Stimulated activated CD4-positive, alpha-beta T cell treated with anti-CD3 and anti-CD28 coated beads, TNF-alpha, amount 100 ng/mL, for 24 hours (primary cell): ENCODE measurements around the gene PTPN1.
"Not testable (repeated sequence)": the region's sequence is repeated elsewhere in the genome, so short reads cannot be mapped to it uniquely, and the experiment has no call there.

Experiments
- DNase-seq, 3 experiments: peaks; one replicate each; pipeline ENCODE4 v3.0.0-alpha.2; 2020; ENCODE audit warnings: low read depth in 3 of 3

PTPN1 gene

GRCh38 chr20:50590348-50590664 is 80.1 kb downstream of the PTPN1 start:
- no peak for DNase-seq

- DNase-seq: no peak
Observed at GRCh38 chr20:50591233-50591852, 81.2 kb downstream of the PTPN1 start.

GRCh38 chr20:50592282-50593004 is 82.3 kb downstream of the PTPN1 start:
- DNase-seq: no peak

- DNase-seq: no peak
Observed at GRCh38 chr20:50593005-50593335, 82.8 kb downstream of the PTPN1 start.

GRCh38 chr20:50594231-50594590 is 84.0 kb downstream of the PTPN1 start:
- DNase-seq: no peak

- DNase-seq: no peak
Observed at GRCh38 chr20:50594591-50595432, 84.6 kb downstream of the PTPN1 start.

GRCh38 chr20:50595433-50595895 is 85.3 kb downstream of the PTPN1 start:
- no peak for DNase-seq

DNA sequence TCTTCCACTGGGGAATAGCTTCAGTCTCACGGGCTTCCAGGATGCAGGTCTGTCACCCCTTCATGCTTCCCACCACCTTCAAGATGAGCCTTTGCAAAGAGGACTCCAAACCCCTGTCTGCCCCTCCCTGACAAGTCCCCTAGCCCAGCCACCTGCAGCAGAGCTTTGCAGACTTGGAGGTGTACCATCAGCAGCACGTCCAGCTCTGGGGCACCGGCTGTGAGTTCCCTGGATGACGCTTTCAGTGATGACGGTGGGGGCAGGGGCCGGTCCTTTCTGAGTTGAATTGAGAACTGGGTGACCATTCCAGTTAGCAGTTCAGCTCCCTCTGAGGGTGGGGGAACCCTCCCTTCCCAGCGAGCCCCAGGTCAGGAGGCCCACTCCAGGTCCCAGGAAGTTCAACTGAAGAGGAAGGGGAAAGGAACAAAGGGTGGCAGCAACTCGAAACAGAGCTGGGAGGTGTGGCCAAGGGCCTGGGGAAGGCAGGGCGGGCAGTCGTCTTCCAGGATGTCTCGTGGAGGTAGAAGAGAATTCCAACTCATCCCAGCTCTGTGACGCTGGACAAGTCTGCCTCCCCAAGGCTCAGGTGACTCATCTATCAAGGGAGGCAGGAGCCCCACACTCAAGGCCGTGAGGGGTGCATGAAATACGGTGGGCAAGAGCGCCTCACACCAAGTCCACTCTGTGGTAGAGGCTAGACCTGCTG is 86.0 kb downstream of the PTPN1 start:
- no peak for DNase-seq

- no peak for DNase-seq
Observed at GRCh38 chr20:50596694-50597021, 86.5 kb downstream of the PTPN1 start.

GRCh38 chr20:50597406-50597969 is 87.3 kb downstream of the PTPN1 start:
- DNase-seq: no peak

DNA sequence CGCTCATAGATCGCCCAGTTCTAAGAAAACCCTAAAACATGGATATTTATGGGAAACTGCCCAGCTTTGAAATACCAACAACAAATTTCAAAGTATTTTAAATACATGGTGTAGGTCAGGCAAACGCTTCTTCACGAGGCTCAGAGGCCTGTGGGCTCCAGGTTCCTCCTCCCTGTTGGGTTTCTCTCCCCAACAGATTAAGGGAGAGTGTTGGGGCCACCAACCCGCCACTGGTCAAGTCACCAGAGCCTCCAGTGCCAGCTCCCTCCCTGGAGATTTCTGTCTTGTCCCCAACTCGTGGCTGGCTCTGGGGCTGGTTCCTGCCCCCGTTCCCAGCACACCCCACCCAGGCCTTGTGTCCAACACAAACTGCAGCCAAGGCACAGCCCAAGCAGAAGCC is 87.9 kb downstream of the PTPN1 start:
- no peak for DNase-seq

GRCh38 chr20:50598768-50599167 is 88.6 kb downstream of the PTPN1 start:
- not testable (repeated sequence) for DNase-seq

- DNase-seq: no peak
Observed at GRCh38 chr20:50600281-50600895, 90.2 kb downstream of the PTPN1 start.

GRCh38 chr20:50601511-50602431 is 91.6 kb downstream of the PTPN1 start:
- DNase-seq: no peak

DNA sequence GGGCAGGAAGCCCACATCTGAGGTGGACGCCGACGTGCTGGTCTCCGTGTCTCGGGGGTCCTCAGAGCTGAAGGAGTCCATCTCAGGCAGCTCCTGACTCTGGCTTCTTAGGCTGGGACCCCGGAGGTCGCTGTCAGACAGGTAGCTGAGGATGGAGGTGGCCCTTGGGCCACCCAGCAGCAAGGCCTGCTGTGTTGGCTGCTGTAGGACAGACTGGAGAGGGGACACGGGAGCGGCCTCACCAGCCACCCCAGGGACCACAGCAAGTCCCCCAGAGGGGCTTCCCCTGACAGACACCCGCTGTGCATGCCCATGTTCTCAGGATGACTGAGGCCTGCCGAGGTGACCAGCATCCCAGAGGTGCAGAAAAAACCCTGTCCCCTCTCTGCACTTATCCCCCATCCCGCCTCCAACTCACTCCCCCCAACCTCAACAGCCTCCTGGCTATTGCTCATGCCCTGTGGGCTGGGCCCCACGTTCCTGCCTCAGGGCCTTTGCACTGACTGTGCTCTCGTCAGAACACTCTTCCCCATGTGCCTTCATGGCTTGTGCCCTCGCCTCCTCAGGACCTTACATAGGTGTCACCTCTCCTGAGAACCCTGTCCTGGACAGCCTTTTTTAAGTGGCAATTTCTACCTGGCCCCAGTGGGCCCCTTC is 92.4 kb downstream of the PTPN1 start:
- no peak for DNase-seq

- no peak for DNase-seq
Observed at GRCh38 chr20:50604451-50604850, 94.3 kb downstream of the PTPN1 start.

- no peak for DNase-seq
Observed at GRCh38 chr20:50605136-50605535, 95.0 kb downstream of the PTPN1 start.

GRCh38 chr20:50607436-50607835 is 97.3 kb downstream of the PTPN1 start:
- DNase-seq: no peak

DNA sequence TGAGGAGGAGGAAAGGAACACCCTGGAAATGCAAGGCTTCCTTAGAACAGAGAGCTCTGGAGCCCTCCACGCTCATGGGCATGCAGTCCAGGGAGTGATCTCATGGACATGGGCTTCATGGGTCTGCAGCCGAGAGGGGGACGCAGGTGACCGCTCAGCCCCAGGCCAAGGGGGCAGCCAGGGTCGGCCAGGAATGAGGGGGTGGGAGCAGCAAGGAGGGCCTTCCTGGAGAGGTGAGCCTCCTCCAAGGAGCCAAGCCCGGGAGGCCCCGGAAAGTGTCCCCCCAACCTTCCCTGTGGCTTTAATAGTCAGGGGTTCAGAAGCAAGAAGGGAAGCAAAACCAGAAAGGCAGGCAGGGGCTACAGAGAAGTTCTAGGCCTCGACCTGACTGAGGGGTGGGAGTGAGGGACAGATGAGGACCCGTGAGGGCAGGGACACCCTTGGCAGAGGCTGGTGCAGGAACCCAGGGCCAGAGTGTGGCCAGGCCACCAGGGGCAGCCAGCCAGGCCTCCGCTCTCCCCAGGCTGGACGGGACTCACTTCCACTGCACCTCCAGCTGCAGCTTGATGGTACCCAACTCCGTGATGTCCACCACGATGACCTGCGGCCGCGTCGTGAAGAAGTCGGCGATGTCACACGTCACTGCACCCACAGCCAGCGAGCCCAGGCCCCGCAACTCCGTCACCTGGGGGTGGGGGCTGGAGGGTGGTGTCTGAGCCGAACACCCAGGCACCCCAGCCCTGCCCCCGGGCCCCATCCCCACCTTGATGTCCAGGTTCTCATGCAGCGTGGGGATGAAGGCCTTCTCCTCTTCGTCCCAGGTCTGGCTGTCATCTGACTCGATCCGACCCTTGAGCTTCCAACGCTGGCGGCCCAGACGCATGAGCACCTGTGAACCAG is 97.9 kb downstream of the PTPN1 start:
- DNase-seq: no peak
